ENCODE results near the gene DNLZ.
"Not testable (repeated sequence)": the region's sequence is repeated elsewhere in the genome, so short reads cannot be mapped to it uniquely, and the experiment has no call there.

The DNLZ gene

GRCh38 chr9:136328622-136329041, 34.9 kb downstream of the DNLZ start:
- peak; percentile 36 for DNase-seq

- peak; percentile 44 for DNase-seq
Observed at GRCh38 chr9:136328011-136328621, 35.4 kb downstream of the DNLZ start.

- DNase-seq = peak; percentile 39
Observed at GRCh38 chr9:136327304-136327974, 36.1 kb downstream of the DNLZ start, which contains the start of gene GPSM1. Gene GPSM1, plus strand, starts transcription at chr9:136327539. Its CDS starts 157 bp downstream, at chr9:136327696.

GRCh38 chr9:136326761-136327303, 36.7 kb downstream of the DNLZ start:
- no peak for DNase-seq

GRCh38 chr9:136326061-136326760, 37.3 kb downstream of the DNLZ start:
- peak; percentile 84 for DNase-seq

- DNase-seq = no peak
Observed at GRCh38 chr9:136325358-136325757, 38.2 kb downstream of the DNLZ start.

- DNase-seq = peak; percentile 16
Observed at GRCh38 chr9:136324501-136325300, 38.8 kb downstream of the DNLZ start.

GRCh38 chr9:136323371-136323789, 40.2 kb downstream of the DNLZ start:
- DNase-seq = peak; percentile 94

- DNase-seq = peak; percentile 68
Observed at GRCh38 chr9:136322756-136323330, 40.7 kb downstream of the DNLZ start.

GRCh38 chr9:136321561-136321960, 42.0 kb downstream of the DNLZ start:
- DNase-seq = no peak

GRCh38 chr9:136320972-136321371, 42.6 kb downstream of the DNLZ start:
- not testable (repeated sequence) for DNase-seq

- not testable (repeated sequence) for DNase-seq
Observed at GRCh38 chr9:136319955-136320354, 43.6 kb downstream of the DNLZ start.

GRCh38 chr9:136319244-136319643, 44.3 kb downstream of the DNLZ start:
- not testable (repeated sequence) for DNase-seq

- DNase-seq = no peak
Observed at GRCh38 chr9:136318776-136319241, 44.7 kb downstream of the DNLZ start.

- DNase-seq = no peak
Observed at GRCh38 chr9:136318111-136318775, 45.3 kb downstream of the DNLZ start.

GRCh38 chr9:136317695-136318094, 45.8 kb downstream of the DNLZ start:
- no peak for DNase-seq

GRCh38 chr9:136316896-136317676, 46.5 kb downstream of the DNLZ start:
- peak; percentile 95 for DNase-seq

GRCh38 chr9:136316271-136316751, 47.2 kb downstream of the DNLZ start:
- DNase-seq = no peak

- DNase-seq = no peak
Observed at GRCh38 chr9:136314944-136315343, 48.6 kb downstream of the DNLZ start.

- DNase-seq = no peak
Observed at GRCh38 chr9:136314056-136314416, 49.5 kb downstream of the DNLZ start.

Data from NCI-H2171 treated with DMSO at 0.1 percent for 48 hours (cell line).